Keratinocyte (primary cell): ENCODE results near the gene TMEM258. TPM values are rescaled to one million over a fixed set of nuclear protein-coding genes. Genes with fewer than 3 reads are reported as not detected.

Experiments
- DNase-seq: peaks from one replicate; pipeline ENCODE4 v3.0.0-alpha.2; 2011; ENCODE audit warnings: low read depth, missing footprints, low spot score
- FAIRE-seq: peaks from 2 replicates; lab custom pipeline; 2011; peaks lifted over from hg19 to GRCh38; lab: Jason Lieb, UNC
- H2AFZ ChIP-seq: 2 replicates; pipeline ENCODE4 v1.6.0; 2012; ENCODE audit warnings: low read length, control low read depth, inconsistent platforms; ENCODE audit not compliant: control insufficient read depth
- H3K27ac ChIP-seq: 2 replicates; pipeline ENCODE4 v1.5.1; 2011; ENCODE audit warnings: low read length; ENCODE audit not compliant: control insufficient read depth, insufficient read depth
- H3K27me3 ChIP-seq: 3 replicates; pipeline ENCODE4 v1.6.0; 2011; ENCODE audit warnings: low read length; ENCODE audit not compliant: control insufficient read depth, insufficient read depth; ENCODE audit errors: extremely low read depth
- H3K36me3 ChIP-seq, 2 experiments: 2 replicates in 1 of 2; 3 replicates in 1 of 2; pipeline ENCODE4 v1.5.1; 2011; ENCODE audit warnings: low read length in 2 of 2, mild to moderate bottlenecking in 1 of 2; ENCODE audit not compliant: control insufficient read depth in 2 of 2, insufficient read depth in 2 of 2; ENCODE audit errors: extremely low read depth in 1 of 2
- H3K4me1 ChIP-seq: 3 replicates; pipeline ENCODE4 v1.5.1; 2011; ENCODE audit warnings: low read length; ENCODE audit not compliant: control insufficient read depth, insufficient read depth; ENCODE audit errors: extremely low read depth
- H3K4me2 ChIP-seq: 3 replicates; pipeline ENCODE4 v1.6.0; 2011; ENCODE audit warnings: low read depth, low read length; ENCODE audit not compliant: control insufficient read depth, insufficient read depth; ENCODE audit errors: extremely low read depth
- H3K4me3 ChIP-seq, 3 experiments: fragments of 200-600 bp in 1 of 3; sonication (generic) in 1 of 3; 2 replicates in 2 of 3; 3 replicates in 1 of 3; pipeline ENCODE4 v1.5.1; 2011 to 2016; ENCODE audit warnings: low read length in 3 of 3, mild to moderate bottlenecking in 3 of 3, control low read depth in 2 of 3, inconsistent platforms in 1 of 3, low read depth in 1 of 3, mixed read lengths in 1 of 3, mixed run types in 1 of 3, moderate library complexity in 1 of 3; ENCODE audit not compliant: control insufficient read depth in 2 of 3, insufficient read depth in 2 of 3; ENCODE audit errors: extremely low read depth in 1 of 3
- H3K79me2 ChIP-seq: 2 replicates; pipeline ENCODE4 v1.6.0; 2012; ENCODE audit warnings: low read length; ENCODE audit not compliant: control insufficient read depth, insufficient read depth
- H3K9ac ChIP-seq: 3 replicates; pipeline ENCODE4 v1.6.0; 2011; ENCODE audit warnings: low read length; ENCODE audit not compliant: control insufficient read depth, insufficient read depth; ENCODE audit errors: extremely low read depth
- H3K9me1 ChIP-seq: 3 replicates; pipeline ENCODE4 v1.6.0; 2011; ENCODE audit warnings: low read length; ENCODE audit not compliant: control insufficient read depth, insufficient read depth; ENCODE audit errors: extremely low read depth
- H3K9me3 ChIP-seq: 2 replicates; pipeline ENCODE4 v1.5.1; 2012; ENCODE audit warnings: low read depth, low read length; ENCODE audit not compliant: control insufficient read depth
- H4K20me1 ChIP-seq: 3 replicates; pipeline ENCODE4 v1.6.0; 2011; ENCODE audit warnings: low read length; ENCODE audit not compliant: control insufficient read depth, insufficient read depth; ENCODE audit errors: extremely low read depth
- EZH2 ChIP-seq: IDR thresholded peaks from one replicate; pipeline ENCODE4 v1.6.1; 2012; ENCODE audit warnings: inconsistent platforms, mild to moderate bottlenecking, low read length, moderate library complexity
- dilution Hi-C: fragments of 300-500 bp; cut with MboI; formaldehyde crosslinking; loops from one replicate; pipeline ENCODE4 v1.7.0; 2020; ENCODE audit warnings: low sequenced_read_pairs; ENCODE audit not compliant: extremely low pct_ligation_motif_present
- polyA plus RNA-seq, 5 experiments: library from polyadenylated mRNA; depleted of rRNA in 3 of 5; stranded (reverse) in 3 of 5; stranded (forward) in 1 of 5; unstranded in 1 of 5; fragments of >200 nt; gene quantifications; 1 replicate in 1 of 5; 2 replicates in 3 of 5; 3 replicates in 1 of 5; pipeline versions ENCODE4 v1.2.1 to v1.2.3, GENCODE V29; 2011 to 2012; ENCODE audit warnings: missing spikeins in 2 of 5, low read depth in 1 of 5, low replicate concordance in 1 of 5
- TF ChIP-seq, protein P1 (sequence below), 3 experiments: IDR thresholded peaks in 1 of 3; conservative IDR thresholded peaks in 1 of 3; optimal IDR thresholded peaks in 1 of 3; 2 replicates in 2 of 3; 3 replicates in 1 of 3; pipeline versions ENCODE3 to v1.5.1; 2011; ENCODE audit warnings: low read length in 3 of 3, mild to moderate bottlenecking in 3 of 3, moderate library complexity in 2 of 3, control low read depth in 1 of 3, inconsistent platforms in 1 of 3; ENCODE audit not compliant: insufficient read depth in 2 of 3; ENCODE audit errors: extremely low read depth in 1 of 3

Gene TMEM258
- polyA plus RNA-seq, 1 donor (not counting 4 experiments of a cell fraction or from before 2014, with no cell fraction given), result 249 TPM

DNA sequence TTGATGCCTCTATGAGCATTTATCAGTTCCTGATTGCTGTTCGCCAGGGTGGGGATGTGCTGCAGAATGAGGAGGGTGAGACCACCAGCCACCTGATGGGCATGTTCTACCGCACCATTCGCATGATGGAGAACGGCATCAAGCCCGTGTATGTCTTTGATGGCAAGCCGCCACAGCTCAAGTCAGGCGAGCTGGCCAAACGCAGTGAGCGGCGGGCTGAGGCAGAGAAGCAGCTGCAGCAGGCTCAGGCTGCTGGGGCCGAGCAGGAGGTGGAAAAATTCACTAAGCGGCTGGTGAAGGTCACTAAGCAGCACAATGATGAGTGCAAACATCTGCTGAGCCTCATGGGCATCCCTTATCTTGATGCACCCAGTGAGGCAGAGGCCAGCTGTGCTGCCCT lies 3.1 kb upstream of the TMEM258 start:
- TF ChIP-seq EZH2, result no peak
- TF ChIP-seq, protein P1, sequence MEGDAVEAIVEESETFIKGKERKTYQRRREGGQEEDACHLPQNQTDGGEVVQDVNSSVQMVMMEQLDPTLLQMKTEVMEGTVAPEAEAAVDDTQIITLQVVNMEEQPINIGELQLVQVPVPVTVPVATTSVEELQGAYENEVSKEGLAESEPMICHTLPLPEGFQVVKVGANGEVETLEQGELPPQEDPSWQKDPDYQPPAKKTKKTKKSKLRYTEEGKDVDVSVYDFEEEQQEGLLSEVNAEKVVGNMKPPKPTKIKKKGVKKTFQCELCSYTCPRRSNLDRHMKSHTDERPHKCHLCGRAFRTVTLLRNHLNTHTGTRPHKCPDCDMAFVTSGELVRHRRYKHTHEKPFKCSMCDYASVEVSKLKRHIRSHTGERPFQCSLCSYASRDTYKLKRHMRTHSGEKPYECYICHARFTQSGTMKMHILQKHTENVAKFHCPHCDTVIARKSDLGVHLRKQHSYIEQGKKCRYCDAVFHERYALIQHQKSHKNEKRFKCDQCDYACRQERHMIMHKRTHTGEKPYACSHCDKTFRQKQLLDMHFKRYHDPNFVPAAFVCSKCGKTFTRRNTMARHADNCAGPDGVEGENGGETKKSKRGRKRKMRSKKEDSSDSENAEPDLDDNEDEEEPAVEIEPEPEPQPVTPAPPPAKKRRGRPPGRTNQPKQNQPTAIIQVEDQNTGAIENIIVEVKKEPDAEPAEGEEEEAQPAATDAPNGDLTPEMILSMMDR (optimal IDR thresholded peaks at IDR 0.05 in 1 of 3, IDR thresholded peaks at IDR 0.05 in 1 of 3, conservative IDR thresholded peaks at IDR 0.05 in 1 of 3; ENCODE audit: extremely low read depth in 1 of 3, insufficient read depth in 2 of 3, low read length in 3 of 3), result no peak
- Histone ChIP-seq H3K79me2 (peaks cover 60% of the 10 kb centered on the region), H3K27ac (no peak overlapping the region), H2AFZ (no peak overlapping the region), H4K20me1 (no peaks in the 10 kb centered on the region), H3K36me3 (peaks cover 7% of the 10 kb centered on the region in 2 experiments), H3K4me3 (no peak overlapping the region), H3K9me3 (no peaks in the 10 kb centered on the region), H3K9me1 (no peaks in the 10 kb centered on the region), H3K9ac (no peak overlapping the region), H3K4me2 (no peak overlapping the region), H3K4me1 (peaks cover 11% of the 10 kb centered on the region), H3K27me3 (no peaks in the 10 kb centered on the region)
- FAIRE-seq (no peak), DNase-seq (no peak)
- dilution Hi-C loops, result no loop called here

- H3K4me3 ChIP-seq, result no peak overlapping the region
- DNase-seq (no peak), FAIRE-seq (no peak)
- no peak overlapping the region for H3K4me2 ChIP-seq
- no peak overlapping the region for H3K9ac ChIP-seq
- H3K79me2 ChIP-seq, result peaks cover 64% of the 10 kb centered on the region
- H2AFZ ChIP-seq, result no peak overlapping the region
- H3K27me3 ChIP-seq, result no peaks in the 10 kb centered on the region
- no peaks in the 10 kb centered on the region for H3K9me1 ChIP-seq
- no peak overlapping the region for H3K27ac ChIP-seq
- peaks cover 6% of the 10 kb centered on the region for H4K20me1 ChIP-seq
- dilution Hi-C loops, result no loop called here
- peaks cover 12 to 14% of the 10 kb centered on the region in 2 experiments for H3K36me3 ChIP-seq
- no peak for TF ChIP-seq EZH2
- TF ChIP-seq, protein P1 (optimal IDR thresholded peaks at IDR 0.05 in 1 of 3, IDR thresholded peaks at IDR 0.05 in 1 of 3, conservative IDR thresholded peaks at IDR 0.05 in 1 of 3; ENCODE audit: extremely low read depth in 1 of 3, insufficient read depth in 2 of 3, low read length in 3 of 3), result no peak
- H3K4me1 ChIP-seq, result peaks cover 11% of the 10 kb centered on the region
- H3K9me3 ChIP-seq, result no peaks in the 10 kb centered on the region
Observed at GRCh38 chr11:61794579-61794978, 2.2 kb upstream of the TMEM258 start.
